T-helper 9 cell (primary cell): ENCODE measurements around the gene CT45A7.
"Not testable (repeated sequence)": the region's sequence is repeated elsewhere in the genome, so short reads cannot be mapped to it uniquely, and the experiment has no call there.

ENCODE experiments used
- DNase-seq: peaks from one replicate; pipeline ENCODE4 v3.0.0-alpha.2; 2020
- total RNA-seq, 2 donors: gene quantifications; one replicate each; lab custom pipeline; 2026; lab: John Stamatoyannopoulos, UW

The CT45A7 gene, protein sequence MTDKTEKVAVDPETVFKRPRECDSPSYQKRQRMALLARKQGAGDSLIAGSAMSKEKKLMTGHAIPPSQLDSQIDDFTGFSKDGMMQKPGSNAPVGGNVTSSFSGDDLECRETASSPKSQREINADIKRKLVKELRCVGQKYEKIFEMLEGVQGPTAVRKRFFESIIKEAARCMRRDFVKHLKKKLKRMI
- 0 reads per million in 2 donors for total RNA-seq

DNA sequence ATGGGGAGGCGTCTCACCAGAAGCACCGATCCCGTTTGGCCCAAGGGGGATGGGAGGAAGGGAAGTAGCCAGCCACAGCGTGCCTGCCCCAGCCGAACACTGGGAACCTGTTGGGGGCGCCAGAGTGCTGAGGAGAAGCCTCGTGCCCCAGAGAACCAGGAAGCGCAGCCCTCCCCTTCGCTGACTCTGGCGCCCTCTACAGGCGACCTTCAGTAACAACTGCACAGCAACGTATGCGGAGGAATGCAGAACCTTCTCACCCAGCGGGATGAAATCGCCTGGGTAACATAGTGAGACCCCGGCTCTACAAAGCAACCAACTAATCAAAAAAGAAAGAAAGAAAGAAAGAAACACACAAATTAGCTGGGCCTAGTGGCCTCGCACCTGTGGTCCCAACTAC lies at the start of gene CT45A7:
Gene CT45A7 (minus strand): TSS at position 101 of the 400 bp plus-strand sequence. CDS start 3,747 bp downstream, outside the sequence.
- DNase-seq, result not testable (repeated sequence)

DNA sequence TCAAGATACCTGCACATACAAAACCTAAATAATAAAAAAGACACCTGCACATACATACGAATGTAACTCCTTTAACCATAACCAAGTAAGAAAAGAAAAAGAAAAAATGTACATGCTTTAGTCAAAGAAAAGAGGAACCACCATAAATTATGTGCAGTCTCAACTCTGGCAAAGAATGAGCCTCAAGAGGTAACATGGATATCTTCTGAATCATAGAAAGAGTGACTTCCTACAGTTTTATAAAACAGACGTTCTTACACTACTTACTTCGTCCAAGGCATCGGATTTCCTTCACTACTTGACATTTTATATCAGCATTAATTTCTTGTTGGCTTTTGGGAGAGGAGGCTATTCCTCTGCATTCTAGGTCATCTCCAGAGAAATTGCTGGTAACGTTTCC lies 45.7 kb upstream of the CT45A7 start:
- DNase-seq, result not testable (repeated sequence)

DNA sequence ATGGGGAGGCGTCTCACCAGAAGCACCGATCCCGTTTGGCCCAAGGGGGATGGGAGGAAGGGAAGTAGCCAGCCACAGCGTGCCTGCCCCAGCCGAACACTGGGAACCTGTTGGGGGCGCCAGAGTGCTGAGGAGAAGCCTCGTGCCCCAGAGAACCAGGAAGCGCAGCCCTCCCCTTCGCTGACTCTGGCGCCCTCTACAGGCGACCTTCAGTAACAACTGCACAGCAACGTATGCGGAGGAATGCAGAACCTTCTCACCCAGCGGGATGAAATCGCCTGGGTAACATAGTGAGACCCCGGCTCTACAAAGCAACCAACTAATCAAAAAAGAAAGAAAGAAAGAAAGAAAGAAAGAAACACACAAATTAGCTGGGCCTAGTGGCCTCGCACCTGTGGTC lies 34.6 kb upstream of the CT45A7 start, which contains the start of gene CT45A9:
Gene CT45A9 (minus strand): TSS at position 101 of the 400 bp plus-strand sequence. CDS start 3,751 bp downstream, outside the sequence.
- DNase-seq, result not testable (repeated sequence)

DNA sequence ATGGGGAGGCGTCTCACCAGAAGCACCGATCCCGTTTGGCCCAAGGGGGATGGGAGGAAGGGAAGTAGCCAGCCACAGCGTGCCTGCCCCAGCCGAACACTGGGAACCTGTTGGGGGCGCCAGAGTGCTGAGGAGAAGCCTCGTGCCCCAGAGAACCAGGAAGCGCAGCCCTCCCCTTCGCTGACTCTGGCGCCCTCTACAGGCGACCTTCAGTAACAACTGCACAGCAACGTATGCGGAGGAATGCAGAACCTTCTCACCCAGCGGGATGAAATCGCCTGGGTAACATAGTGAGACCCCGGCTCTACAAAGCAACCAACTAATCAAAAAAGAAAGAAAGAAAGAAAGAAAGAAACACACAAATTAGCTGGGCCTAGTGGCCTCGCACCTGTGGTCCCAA lies 17.4 kb upstream of the CT45A7 start, which contains the start of gene CT45A8:
Gene CT45A8 (minus strand): TSS at position 101 of the 400 bp plus-strand sequence. CDS start 3,755 bp downstream, outside the sequence.
- not testable (repeated sequence) for DNase-seq

DNA sequence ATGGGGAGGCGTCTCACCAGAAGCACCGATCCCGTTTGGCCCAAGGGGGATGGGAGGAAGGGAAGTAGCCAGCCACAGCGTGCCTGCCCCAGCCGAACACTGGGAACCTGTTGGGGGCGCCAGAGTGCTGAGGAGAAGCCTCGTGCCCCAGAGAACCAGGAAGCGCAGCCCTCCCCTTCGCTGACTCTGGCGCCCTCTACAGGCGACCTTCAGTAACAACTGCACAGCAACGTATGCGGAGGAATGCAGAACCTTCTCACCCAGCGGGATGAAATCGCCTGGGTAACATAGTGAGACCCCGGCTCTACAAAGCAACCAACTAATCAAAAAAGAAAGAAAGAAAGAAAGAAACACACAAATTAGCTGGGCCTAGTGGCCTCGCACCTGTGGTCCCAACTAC lies 17.2 kb downstream of the CT45A7 start, which contains the start of gene CT45A2:
Gene CT45A2 (minus strand): TSS at position 101 of the 400 bp plus-strand sequence. CDS start 3,747 bp downstream, outside the sequence.
- not testable (repeated sequence) for DNase-seq

DNA sequence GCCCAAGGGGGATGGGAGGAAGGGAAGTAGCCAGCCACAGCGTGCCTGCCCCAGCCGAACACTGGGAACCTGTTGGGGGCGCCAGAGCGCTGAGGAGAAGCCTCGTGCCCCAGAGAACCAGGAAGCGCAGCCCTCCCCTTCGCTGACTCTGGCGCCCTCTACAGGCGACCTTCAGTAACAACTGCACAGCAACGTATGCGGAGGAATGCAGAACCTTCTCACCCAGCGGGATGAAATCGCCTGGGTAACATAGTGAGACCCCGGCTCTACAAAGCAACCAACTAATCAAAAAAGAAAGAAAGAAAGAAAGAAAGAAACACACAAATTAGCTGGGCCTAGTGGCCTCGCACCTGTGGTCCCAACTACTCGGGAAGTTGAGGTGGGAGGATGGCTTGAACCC lies 34.4 kb downstream of the CT45A7 start, which contains the start of gene CT45A6:
Gene CT45A6 (minus strand): TSS at position 101 of the 400 bp plus-strand sequence. CDS start 3,794 bp downstream, outside the sequence.
- DNase-seq, result not testable (repeated sequence)

DNA sequence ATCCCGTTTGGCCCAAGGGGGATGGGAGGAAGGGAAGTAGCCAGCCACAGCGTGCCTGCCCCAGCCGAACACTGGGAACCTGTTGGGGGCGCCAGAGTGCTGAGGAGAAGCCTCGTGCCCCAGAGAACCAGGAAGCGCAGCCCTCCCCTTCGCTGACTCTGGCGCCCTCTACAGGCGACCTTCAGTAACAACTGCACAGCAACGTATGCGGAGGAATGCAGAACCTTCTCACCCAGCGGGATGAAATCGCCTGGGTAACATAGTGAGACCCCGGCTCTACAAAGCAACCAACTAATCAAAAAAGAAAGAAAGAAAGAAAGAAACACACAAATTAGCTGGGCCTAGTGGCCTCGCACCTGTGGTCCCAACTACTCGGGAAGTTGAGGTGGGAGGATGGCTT lies 51.7 kb downstream of the CT45A7 start, which contains the start of gene CT45A5:
Gene CT45A5 (minus strand): TSS at position 101 of the 400 bp plus-strand sequence. CDS start 3,774 bp downstream, outside the sequence.
- not testable (repeated sequence) for DNase-seq
